RWPE1 (cell line): ENCODE results near the gene GRK1.

Experiments
- CTCF ChIA-PET: fragments of 350-600 bp; sonication (Branson Sonifier 250); formaldehyde crosslinking; extraction: SDS; loops from one replicate; lab custom pipeline; 2021; lab: Yijun Ruan, JAX
- POLR2A ChIA-PET: fragments of 400-600 bp; formaldehyde crosslinking; extraction: SDS; loops from one replicate; lab custom pipeline; 2020; ENCODE audit warnings: antibody characterized with exemption; ENCODE audit not compliant: low non-redundant PET; lab: Yijun Ruan, JAX
- DNase-seq: peaks from one replicate; pipeline ENCODE4 v3.0.0; 2012; ENCODE audit warnings: low spot score
- H3K27ac ChIP-seq: fragments of 450-650 bp; 2 replicates; pipeline ENCODE4 v1.5.1; 2017
- CTCF ChIP-seq: fragments of 450-650 bp; conservative IDR thresholded peaks from 2 replicates; pipeline ENCODE4 v1.5.1; 2017; ENCODE audit warnings: low read depth, mild to moderate bottlenecking

The GRK1 gene

GRCh38 chr13:113767366-113767765 is 100.3 kb downstream of the GRK1 start:
- no peak overlapping the region for H3K27ac ChIP-seq

GRCh38 chr13:113768018-113768905 is 101.2 kb downstream of the GRK1 start:
- TF ChIP-seq CTCF, result no peak
- ChIA-PET CTCF (no interaction called here), POLR2A (no interaction called here)
- H3K27ac ChIP-seq, result no peak overlapping the region
- DNase-seq, result no peak

More at GRCh38 chr13:113767366-113767765, 100.3 kb downstream of the GRK1 start:
- DNase-seq, result no peak
- CTCF ChIA-PET, result no interaction called here
- TF ChIP-seq CTCF, result no peak
- POLR2A ChIA-PET, result no interaction called here

GRCh38 chr13:113769106-113769505 is 102.1 kb downstream of the GRK1 start:
- no peak for TF ChIP-seq CTCF
- ChIA-PET CTCF (no interaction called here), POLR2A (no interaction called here)
- H3K27ac ChIP-seq, result no peak overlapping the region
- no peak for DNase-seq

GRCh38 chr13:113769881-113770280 is 102.9 kb downstream of the GRK1 start:
- TF ChIP-seq CTCF, result no peak
- H3K27ac ChIP-seq, result no peak overlapping the region
- no peak for DNase-seq
- ChIA-PET CTCF (no interaction called here), POLR2A (no interaction called here)

GRCh38 chr13:113770441-113770840 is 103.4 kb downstream of the GRK1 start:
- POLR2A ChIA-PET, result no interaction called here

GRCh38 chr13:113770937-113771336 is 103.9 kb downstream of the GRK1 start:
- POLR2A ChIA-PET, result no interaction called here
- TF ChIP-seq CTCF, result no peak
- no peak overlapping the region for H3K27ac ChIP-seq
- no peak for DNase-seq
- CTCF ChIA-PET, result no interaction called here

More at GRCh38 chr13:113770441-113770840, 103.4 kb downstream of the GRK1 start:
- no peak for DNase-seq
- no peak for TF ChIP-seq CTCF
- no peak overlapping the region for H3K27ac ChIP-seq
- CTCF ChIA-PET, result no interaction called here
